ENCODE data around the gene SYVN1.
"Not testable (repeated sequence)": the region's sequence is repeated elsewhere in the genome, so short reads cannot be mapped to it uniquely, and the experiment has no call there.

The SYVN1 gene

DNA sequence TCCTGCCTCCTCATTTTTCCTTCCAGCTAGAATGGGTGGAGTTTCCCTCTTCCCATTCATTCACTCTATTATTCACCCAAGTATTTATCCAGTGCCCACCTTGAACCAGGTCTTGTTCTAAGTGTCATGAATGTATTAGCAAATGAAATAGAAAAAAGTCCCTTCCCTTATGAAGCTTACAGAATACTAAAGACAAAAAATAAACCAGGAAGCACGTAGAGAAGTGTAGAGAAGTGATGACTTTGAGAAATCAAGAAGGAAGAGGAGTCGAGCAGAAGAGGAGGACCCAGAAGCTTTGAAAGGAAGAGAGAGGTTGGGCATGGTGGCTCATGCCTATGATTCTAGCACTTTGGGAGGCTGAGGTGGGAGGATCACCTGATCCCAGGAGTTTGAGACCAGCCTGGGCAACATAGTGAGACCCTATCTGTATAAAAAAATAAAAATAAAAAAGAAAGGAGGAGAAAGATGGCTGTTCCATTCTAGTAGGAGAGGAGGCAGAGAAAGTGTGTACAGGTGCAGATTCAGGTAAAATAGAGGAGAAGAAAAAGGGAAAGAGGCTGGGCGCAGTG lies 17.1 kb upstream of the SYVN1 start:
- in situ Hi-C loops (cut with MboI; ENCODE audit: low sequenced_read_pairs): no loop called here

DNA sequence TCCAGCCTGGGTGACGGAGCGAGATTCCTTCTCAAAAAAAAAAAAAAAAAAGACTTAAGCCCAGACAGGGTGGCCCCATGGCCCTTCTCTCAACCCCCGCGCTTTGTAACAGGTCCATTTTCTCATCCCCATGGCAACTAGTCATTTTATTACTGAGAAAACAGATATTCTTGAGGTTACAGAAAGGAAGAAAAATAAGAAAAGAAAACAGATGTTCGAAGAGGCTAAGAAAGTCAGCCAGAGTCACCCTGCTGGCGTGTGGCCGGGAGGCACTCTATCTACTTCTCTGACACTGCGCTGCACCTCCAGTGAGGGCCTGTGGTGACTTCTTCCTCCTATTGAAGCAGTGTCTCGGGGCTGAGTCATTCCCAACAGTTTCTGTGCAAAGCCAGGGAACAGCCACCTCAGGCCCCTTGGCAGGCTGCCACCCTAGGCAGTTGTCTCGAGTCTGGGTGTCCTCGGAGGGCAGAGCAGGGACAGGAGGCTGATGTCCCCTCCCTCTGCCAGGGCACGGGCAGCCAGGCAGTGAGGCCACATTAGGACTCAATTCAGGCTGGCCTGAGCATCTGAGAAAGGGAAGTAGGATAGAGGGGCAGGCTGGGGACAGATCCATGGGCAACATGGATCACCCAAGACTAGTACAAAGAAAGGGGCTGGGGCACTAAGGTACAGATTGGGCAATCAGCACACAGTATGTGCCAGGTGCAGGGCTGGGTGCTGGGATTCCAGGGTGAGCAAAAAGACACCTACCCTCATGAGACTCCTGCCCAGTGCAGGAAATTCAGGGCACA lies 16.4 kb upstream of the SYVN1 start:
- in situ Hi-C loops (cut with MboI; ENCODE audit: low sequenced_read_pairs): no loop called here

DNA sequence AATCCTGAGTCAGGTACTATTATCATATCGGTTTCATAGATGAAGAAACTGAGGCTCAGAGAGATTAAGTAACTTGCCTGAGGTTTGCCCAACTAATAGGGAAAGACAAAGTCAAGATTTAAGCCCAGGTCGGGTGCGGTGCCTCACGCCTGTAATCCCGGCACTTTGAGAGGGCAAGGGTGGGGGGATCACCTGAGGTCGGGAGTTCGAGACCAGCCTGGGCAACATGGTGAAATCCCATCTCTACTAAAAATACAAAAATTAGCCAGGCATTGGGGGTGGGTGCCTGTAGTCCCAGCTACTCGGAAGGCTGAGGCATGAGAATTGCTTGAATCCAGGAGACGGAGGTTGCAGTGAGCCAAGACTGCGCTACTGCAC lies 15.8 kb upstream of the SYVN1 start:
- in situ Hi-C loops (cut with MboI; ENCODE audit: low sequenced_read_pairs): not testable (repeated sequence)

DNA sequence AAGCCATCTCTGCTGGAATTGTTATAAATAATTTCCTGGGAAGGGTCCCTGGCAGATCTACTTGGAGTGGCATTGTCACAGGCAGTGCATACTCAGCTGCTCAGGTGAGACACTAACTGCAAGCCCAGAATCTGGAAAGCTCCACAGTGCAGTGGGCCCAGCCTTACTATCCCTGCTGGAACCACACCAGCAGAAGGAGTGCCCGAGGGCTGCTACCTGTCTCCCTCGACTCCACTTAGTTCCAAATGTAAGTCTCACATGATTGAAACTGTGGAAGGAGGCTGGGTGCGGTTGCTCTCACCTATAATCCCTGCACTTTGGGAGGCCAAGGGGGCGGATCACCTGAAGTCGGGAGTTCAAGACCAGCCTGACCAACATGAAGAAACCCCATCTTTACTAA lies 14.3 kb upstream of the SYVN1 start:
- in situ Hi-C loops (cut with MboI; ENCODE audit: low sequenced_read_pairs): no loop called here

DNA sequence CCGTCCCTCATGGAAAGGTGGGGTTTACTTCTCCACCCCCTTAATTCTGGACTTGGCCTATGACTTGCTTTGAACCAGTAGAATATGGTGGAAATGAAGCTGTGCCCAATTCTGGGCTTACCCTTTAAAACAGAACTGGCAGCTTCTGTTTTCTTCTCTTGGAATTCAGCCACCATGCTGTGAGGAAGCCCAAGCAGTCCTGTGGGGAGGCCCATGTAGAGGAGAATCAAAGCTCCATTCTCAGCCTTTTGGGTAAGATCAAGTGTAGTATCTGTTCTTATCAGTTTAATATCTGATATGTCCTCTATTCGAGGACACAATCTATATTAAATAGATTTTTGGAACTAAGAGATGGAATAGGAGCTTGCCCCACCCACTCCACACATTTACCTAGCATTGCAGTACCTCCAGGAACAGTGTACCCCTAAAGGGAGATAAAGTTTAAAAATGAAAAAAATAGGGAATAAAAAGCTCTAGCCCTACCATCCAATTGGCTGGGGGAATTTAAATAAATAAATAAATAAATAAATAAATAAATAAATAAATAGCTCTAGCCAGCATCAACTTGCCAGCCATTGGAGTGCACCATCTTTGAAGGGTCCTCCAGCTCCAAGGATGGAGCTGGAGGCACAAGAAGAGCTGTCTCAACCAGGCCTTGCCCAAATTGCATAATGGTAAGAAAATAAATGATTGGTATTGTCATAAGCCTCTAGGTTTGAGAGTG lies 13.2 kb upstream of the SYVN1 start:
- in situ Hi-C loops (cut with MboI; ENCODE audit: low sequenced_read_pairs): no loop called here

DNA sequence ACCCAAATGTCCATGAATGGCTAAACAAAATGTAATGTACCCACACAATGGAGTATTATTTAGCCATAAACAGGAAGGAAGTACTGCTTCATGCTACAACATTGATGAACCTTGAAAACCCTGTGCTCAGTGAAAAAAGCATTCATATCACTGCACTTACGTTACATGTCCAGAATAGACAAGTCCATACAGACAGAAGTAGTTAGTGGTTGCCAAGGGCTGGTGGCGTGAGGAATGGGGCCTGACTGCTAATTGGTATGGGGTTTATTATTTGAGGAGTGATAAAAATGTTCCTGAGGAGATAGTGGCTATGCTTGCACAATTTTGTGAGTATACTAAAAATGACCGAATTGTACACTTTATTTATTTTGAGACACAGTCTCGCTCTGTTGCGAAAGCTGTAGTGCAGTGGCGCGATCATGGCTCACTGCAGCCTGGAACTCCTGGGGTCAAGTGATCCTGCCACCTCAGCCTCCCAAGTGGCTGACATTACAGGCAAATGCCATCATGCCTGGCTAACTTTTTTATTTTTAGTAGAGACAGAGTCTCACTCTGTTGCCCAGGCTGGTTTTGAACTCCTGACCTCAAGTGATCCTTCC lies 7.7 kb upstream of the SYVN1 start:
- in situ Hi-C loops (cut with MboI; ENCODE audit: low sequenced_read_pairs): no loop called here

DNA sequence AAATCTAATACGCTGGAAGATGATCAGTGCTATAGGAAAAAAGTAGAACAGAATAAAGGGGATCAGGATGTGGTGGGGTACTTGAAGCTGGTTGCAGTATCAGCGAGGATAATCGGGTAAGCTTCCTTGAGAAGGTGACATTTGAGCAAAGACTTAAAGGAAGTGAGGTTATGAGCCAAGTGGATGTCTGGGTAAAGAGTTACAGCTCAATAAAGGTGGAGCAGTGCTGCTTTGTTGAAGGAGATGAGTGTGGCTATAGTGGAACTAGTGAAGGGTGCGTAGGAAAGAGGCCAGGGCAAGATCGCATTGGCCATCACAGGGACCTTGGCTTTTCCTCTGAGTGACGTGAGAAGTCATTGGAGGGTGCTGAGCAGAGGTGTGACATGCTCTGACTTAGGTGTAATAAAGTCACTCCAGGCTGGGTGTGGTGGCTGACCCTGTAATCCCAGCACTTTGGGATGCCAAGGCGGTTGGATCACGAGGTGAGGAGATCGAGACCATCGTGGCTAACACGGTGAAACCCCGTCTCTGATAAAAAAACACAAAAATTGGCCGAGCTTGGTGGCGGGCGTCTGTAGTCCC lies 2.3 kb upstream of the SYVN1 start:
- in situ Hi-C loops (cut with MboI; ENCODE audit: low sequenced_read_pairs): no loop called here

DNA sequence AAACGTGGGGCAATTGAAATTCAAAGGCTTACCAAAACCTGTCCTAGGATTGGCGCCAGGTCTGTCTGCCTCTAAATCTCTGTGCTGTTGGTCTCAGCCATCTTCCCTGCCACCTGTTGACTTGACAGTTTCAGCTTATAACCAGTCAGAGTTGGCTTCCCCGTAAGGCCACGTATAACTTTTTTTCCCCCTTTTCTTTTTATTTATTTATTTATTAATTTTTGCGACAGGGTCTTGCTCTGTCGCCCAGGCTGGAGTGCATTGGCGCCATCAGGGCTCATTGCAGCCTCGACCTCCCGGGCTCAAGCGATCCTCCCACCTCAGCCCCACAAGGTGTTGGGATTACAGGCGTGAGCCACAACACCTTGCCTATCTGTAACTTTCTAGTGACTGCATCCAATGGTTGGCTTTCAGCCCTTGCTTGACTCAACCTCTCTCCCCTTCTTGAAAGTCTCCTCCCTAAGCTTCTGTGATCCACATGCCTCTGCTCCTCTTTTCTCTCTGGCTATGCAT lies 1.4 kb upstream of the SYVN1 start:
- in situ Hi-C loops (cut with MboI; ENCODE audit: low sequenced_read_pairs): no loop called here

DNA sequence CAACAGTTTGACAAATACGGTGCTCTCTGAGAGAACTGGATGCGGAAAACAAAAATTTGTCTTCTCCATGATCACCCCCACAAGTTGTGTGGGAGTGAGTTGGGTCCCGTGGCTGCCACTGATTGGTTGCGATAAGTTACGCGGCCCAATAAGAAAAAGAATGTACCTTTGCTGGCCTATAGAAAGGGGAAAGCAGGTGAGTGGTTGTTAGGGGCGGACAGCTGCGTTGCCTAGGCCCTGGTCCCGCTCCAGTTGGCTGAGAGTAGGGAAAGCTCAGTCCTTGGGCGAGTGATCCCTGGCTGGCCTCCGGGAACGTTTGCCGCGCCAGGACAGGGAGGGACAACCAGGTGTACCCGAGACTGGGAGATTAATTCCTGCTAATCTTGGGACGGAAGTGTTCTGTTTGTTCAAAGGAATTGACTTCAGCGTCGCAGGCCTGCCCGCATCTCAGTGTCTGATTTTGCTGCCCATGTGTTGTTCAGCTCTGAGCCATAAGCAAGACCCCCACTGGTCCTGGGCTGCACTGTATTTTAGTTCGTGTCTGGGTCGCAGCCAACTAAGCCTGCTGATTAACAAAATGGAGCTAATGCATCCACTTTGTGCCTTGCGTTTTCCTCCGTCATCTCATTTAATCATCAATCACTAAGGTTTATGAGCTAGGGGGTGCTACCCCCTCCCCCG lies 773 bp upstream of the SYVN1 start:
- in situ Hi-C loops (cut with MboI; ENCODE audit: low sequenced_read_pairs): no loop called here

DNA sequence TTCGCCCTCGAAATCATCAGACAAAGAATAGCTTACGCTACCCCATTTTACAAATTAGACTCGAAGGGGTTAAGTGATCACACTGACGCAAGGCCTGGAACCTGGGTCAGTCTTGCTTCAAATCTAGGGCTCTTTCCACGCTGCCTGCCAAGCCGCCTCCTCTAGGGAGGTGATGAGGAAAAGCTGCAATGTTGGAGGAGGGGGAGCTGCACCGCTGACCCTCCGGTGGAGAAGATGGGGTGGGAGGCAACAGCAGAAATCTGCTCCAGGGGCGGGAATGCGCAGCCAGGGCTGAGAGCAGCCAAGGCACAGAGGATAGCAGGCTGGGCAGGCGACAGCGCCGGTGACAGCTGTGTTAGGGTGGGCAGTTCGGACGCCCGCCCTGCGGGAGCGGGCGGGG lies 595 bp downstream of the SYVN1 start:
- in situ Hi-C loops (cut with MboI; ENCODE audit: low sequenced_read_pairs): no loop called here

DNA sequence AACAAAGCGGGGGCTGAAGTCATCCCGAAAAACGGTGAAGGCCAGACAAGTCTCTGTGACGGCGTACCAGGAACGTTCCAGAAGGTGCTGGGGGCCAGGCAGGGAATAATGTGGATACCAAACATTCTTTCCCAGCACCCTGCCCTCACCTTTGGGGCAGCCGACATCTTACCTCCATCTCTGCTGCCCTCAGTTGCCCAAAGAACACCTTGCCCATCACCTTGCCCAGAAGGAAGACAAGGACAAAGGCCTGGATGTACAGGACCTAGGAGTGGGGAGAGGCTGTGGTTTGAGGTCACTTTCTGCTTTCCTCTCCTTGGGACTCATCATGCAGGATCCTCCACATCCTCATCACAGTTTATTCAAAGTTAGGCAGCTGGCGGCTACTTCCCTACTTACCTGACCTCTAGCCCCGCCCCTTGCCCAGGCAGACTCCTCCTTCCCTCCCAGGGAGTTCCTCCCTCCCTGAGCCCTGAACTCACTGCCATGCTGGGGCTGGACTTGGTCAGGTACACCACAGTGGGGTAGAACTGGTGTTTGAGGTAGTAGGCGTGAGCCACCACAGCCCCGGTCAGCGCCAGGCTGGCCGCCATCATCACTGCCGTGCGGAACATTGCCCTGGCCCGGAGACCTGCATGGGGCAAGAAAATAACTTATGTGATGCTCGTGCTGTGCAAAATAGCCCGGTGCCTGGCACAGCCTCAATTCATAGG lies 1.2 kb downstream of the SYVN1 start:
- in situ Hi-C loops (cut with MboI; ENCODE audit: low sequenced_read_pairs): no loop called here

DNA sequence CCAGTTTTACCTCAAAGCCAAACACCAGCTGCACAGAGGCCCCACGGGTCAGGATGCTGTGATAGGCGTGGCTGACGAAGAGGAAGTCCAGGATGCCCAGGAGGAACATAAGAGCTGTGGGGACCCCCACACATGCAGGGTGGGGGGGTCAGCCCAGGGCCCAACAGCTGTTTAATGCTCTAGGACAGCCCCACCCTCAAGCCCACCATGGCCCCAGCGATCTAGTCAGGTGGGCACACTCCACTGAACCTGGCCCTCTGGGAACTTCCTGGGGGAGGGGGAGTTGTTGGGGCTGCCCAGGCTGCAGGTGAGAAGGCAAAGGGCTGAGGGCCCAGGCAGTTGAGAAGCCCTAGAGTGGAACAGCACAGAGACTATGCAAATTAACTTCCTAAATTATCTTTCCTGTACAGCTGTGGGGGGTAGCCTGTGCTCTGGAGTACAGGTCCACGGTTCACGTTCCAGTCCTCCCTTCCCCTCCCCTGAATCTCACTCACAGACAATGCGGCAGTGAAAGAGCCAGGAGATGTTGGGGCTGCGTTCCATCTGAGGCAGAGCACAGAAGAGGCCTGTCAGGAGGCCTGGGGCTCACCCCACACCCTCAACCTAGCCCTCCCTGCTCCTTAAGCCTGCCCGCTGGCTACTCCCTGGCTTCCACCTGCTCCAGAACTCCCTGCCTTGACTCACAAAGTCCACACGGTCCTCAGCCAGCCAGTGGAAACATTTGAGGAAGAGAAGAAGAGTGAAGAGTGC lies 1.9 kb downstream of the SYVN1 start:
- in situ Hi-C loops (cut with MboI; ENCODE audit: low sequenced_read_pairs): no loop called here

DNA sequence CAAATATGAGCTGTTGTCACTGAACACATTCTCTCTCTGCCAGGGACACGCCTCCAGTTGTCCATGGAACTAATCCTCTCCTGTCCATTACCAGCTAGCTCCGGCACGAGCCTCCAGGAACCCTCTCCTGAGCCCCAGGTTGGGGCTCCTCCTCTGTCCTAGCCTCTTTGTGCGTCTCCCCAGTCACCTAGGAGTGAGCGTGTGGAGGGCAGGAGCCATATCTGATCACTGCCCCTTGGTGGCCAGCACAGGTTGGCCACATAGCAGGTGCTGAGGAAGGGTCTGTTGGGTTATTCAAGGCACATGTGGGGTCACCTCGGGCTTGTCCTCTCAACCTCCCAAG lies 2.5 kb downstream of the SYVN1 start:
- in situ Hi-C loops (cut with MboI; ENCODE audit: low sequenced_read_pairs): no loop called here

DNA sequence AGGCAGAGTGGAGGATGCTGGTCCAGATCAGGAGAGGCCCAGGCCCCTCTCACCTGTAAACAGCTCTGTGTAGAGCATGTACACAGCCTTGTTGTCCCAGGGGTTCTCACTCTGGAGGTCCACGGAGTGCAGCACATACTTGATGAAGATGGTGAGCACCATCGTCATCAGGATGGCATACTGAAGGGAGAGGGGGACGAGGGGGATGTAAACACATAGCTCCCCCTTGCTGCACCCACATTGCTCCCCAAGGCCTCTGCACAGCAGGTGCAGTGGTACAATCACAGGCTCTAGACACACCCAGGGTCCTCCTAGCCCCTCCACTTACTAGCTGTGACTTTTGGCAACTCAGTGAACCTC lies 2.9 kb downstream of the SYVN1 start:
- in situ Hi-C loops (cut with MboI; ENCODE audit: low sequenced_read_pairs): no loop called here

DNA sequence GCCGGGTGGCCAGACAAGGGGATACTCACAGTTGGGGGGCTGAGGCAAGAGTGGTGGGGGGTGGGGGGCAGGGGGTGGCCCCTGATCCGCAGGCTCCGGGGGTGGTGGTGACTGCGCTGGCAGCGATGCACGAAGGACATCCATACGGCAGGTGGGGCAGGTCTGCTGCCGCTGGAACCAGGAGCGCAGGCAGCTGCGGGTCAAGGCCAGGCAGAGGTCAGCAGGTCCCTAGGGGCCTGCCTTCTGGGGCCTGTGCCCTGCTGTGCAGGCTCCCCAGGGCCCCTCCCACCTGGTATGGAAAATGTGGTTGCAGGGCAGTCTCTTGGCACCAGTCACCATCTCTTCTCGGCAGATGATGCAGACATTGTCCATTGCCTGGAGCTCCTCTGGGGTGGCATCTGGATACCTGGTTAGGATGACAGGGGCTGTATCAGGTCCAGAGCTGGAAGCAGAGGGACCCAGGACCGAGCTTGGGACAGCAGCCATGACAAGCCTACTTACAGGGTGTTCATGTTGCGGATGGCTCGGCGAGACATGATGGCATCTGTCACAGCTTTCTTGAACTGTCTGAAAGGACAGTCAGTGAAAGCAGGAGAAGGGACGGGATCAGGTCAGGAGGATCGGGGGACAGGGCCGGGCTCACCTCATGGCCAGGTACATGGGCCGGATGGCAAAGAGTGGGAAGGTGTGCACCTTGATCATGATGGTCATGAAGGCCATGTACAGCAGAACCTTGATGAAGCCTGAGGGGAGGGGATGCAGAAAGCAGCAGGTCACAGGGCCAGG lies 3.5 kb downstream of the SYVN1 start:
- in situ Hi-C loops (cut with MboI; ENCODE audit: low sequenced_read_pairs): no loop called here

DNA sequence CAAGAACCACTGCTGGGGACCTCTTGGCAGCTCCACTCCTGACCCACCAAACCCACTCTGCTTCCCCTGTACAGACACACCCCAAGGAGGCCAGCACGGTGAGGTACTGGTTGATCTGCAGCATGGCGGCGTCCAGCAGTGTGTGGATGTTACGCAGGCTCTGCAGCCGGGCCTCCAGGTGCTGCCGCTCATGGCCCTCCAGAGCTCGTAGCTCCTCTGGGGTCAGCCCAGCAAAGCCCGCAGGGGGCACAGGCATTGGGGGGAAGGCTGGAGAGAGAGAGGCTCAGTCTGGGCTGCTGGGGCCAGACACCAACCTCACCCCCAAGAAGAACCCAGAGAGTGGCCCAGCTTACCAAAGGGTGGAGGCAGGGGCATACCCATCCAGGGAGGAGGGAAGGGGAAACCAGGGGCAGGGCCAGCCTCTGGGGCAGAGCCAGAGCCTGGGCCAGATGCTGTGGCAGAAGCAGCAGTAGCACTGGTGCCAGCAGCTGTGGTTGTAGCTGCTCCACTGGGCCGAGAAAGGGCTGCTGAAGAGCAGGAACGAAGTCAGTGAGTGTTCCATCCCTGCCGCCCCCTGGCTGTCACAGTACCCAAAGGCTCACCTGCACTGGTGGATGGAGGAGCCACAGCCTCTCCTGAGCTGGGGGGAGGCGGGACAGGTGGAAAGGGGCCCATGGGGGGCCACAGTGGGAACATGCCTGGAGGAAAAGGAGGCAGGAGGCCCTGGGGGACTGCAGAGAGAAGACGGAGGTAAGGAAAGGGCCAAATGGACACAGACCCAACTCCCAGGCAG lies 4.5 kb downstream of the SYVN1 start:
- in situ Hi-C loops (cut with MboI; ENCODE audit: low sequenced_read_pairs): no loop called here

DNA sequence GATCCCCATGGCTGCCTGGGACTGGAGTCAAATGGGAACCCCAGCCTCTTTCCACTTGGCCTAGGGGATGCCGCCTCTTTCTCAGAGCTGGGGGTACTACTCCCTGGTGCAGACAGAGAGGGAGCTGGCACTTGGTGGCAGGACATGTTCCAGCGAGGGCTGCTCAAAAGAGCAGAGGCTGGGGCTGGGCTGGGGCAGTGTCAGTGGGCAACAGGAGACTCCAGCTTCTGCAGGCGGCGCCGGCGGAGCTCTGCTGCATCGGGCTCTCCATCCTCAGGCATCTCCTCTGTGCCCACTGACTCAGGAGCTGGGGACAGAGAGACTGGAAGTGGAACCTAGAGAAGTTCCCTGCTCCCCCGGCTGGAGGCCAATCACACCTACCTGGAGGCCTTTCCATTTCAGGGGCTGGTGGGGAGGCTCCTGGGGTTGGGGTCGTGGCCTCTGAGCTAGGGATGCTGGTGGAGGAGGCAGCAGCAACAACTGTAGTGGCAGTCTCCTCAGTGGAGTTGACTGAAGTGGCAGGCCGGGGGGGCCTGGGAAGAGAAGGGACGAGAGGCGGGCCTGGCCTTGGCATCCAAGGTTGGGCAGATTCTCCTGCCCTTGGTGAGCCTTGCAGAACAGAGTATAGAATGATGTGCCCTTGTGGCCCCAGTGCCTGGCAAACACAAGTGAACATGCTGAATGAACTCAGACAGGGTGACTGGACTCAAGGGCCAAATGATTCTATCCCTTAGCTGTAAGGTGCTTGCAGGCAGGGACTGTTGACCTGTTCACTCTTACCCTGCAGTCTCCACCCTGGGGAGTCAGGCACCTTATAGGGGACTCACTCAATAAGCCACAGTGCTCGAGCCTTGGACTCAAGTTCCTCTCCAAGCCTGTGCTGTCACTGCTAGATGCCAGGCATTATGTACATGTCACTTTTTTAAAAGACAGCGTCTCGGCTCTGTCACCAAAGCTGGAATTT lies 5.9 kb downstream of the SYVN1 start:
- in situ Hi-C loops (cut with MboI; ENCODE audit: low sequenced_read_pairs): no loop called here

Measured in hTERT RPE-1 (cell line).